ENCODE results near the gene PHF1. TPM values are rescaled to one million over a fixed set of nuclear protein-coding genes. Genes with fewer than 3 reads are reported as not detected.

Gene PHF1
- total RNA-seq, 1 donor from 2014 or later, result 13.2 TPM

DNA sequence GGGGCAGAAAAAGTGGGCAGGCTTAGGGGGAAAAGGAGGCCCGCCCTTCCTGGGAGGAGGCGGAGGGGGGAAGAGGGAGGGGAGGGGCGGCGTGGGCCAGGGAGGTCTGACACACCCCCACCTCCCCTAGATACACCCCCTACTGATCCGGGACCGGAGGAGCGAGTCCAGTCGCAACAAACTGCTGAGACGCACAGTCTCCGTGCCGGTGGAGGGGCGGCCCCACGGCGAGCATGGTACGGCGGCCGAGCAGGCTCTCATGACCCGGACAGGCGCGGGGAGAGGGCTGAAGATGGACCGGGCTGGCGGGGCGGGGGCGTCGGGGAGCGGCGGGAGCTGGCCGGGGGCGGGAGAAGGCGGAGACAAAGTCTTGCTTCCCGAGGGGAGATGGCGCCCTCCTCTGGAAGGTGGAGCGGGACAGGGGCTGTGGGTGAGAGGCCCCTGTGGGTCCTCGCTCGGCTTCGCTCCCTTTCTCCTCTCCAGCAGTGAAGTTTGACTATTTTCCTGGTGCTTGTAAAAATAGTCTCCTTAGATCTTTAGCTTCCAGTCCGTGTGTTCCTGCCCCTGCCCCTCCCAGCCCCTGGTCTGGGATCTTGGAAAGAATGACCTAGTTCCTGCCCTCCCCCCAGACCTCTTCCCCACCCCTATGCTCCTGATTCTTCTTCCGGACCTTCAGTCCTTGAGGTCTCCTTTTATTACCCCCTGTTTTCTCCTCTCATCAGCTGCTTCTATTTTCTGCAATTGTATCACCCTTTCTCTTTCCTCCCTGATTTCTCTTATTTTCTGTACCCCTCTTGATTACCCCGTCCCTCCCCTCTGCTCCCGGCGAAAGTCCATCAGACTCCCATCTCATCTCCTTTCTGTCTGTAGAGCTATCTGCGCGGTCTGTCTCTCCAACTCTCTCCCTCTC is 15.1 kb downstream of the PHF1 start:
- peak overlapping the region; percentile 61 for H3K4me3 ChIP-seq (ENCODE audit: low read depth, low read length)
- H3K27me3 ChIP-seq (ENCODE audit: control insufficient read depth, insufficient read depth, low read length), result no peaks in the 10 kb centered on the region
- H3K36me3 ChIP-seq (ENCODE audit: control insufficient read depth, insufficient read depth, low read length), result no peaks in the 10 kb centered on the region
- no peak for FAIRE-seq
- TF ChIP-seq, protein P1, sequence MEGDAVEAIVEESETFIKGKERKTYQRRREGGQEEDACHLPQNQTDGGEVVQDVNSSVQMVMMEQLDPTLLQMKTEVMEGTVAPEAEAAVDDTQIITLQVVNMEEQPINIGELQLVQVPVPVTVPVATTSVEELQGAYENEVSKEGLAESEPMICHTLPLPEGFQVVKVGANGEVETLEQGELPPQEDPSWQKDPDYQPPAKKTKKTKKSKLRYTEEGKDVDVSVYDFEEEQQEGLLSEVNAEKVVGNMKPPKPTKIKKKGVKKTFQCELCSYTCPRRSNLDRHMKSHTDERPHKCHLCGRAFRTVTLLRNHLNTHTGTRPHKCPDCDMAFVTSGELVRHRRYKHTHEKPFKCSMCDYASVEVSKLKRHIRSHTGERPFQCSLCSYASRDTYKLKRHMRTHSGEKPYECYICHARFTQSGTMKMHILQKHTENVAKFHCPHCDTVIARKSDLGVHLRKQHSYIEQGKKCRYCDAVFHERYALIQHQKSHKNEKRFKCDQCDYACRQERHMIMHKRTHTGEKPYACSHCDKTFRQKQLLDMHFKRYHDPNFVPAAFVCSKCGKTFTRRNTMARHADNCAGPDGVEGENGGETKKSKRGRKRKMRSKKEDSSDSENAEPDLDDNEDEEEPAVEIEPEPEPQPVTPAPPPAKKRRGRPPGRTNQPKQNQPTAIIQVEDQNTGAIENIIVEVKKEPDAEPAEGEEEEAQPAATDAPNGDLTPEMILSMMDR (IDR thresholded peaks at IDR 0.05; ENCODE audit: insufficient read depth, low read length, severe bottlenecking), result peak; percentile 76
- DNase-seq (ENCODE audit: low read depth), result peak; percentile 62

DNA sequence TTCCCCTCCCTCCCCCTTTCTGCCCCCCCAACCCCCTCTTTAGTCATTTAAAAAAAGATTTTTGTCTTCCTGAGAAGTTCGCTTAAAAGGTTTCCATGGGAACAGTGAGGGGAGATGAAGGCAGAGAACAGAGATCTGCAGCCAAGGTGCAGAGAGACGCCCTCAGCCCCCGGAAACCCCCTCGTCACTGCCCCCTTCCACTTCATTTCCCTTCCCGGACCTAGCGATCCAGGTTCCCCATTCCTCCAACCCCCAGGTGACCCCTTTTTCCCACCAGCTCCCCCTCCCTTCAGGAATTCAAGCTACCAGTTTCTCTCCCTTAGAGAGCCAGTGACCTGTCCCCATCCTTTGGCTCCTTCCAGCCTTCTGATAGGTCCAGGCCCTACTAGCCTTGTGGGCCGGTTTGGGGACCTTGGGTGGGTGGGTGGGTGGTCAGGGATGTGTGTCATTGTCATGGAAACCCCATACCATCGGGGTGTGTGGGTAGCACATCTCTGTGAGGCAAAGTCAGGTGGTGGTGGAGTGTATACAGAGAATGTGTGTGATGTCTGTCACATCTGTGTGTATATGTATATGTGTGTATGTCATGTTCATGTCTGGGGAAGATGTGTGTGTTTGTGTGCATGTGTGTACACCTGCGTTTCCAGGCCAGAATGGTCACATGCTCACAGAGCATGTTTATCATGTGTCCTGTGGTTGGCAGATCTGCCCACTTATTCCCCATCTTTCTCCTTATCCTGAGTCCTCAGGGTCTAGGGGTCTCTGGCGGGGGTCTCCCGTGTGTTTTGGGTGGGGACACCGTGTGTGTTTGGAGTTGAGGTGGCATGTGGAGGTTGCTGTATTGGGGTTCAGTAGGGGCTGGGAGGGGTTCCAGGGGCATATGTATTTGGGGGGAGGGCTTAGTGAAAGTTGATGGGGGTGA is 16.0 kb downstream of the PHF1 start:
- TF ChIP-seq, protein P1 (IDR thresholded peaks at IDR 0.05; ENCODE audit: insufficient read depth, low read length, severe bottlenecking), result no peak
- Histone ChIP-seq H3K27me3 (ENCODE audit: control insufficient read depth, insufficient read depth, low read length) (no peaks in the 10 kb centered on the region), H3K36me3 (ENCODE audit: control insufficient read depth, insufficient read depth, low read length) (no peaks in the 10 kb centered on the region), H3K4me3 (ENCODE audit: low read depth, low read length) (peak overlapping the region; percentile 61)
- DNase-seq (ENCODE audit: low read depth) (no peak), FAIRE-seq (no peak)

DNA sequence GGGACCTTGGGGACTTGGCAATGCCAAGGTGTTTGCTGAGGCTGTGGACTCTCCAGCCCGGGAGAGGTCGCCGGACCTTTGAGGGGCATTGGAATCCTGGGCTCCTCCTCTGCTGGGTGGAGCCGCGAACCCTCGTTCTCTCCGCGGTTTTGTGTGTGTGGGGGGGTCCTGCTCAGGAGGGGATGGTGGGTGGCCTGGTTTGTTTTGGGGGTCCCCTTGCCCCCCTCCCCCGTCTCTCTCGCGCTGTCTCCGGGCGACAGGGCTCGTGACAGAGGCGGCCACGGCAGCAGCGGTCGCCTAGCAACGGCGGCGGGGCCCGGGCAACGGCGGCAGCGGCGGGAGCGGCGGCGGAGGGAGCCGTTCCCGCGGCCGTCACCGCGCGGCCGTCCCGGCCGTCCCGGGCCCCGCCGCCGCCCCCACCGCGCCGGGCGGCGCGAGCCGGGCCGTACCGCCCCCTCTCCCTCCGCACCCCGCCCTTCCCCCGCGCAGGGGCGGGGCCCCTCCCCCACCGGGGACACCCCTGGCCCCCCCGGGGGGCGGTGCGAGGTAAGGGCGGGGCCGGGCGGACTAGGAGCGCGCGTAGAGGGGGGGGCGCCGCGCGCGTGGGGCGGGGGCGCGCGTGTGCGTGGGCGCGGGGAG is 16.9 kb downstream of the PHF1 start:
- H3K4me3 ChIP-seq (ENCODE audit: low read depth, low read length), result peak overlapping the region; percentile 45
- no peak for FAIRE-seq
- TF ChIP-seq, protein P1 (IDR thresholded peaks at IDR 0.05; ENCODE audit: insufficient read depth, low read length, severe bottlenecking), result no peak
- H3K36me3 ChIP-seq (ENCODE audit: control insufficient read depth, insufficient read depth, low read length), result no peaks in the 10 kb centered on the region
- DNase-seq (ENCODE audit: low read depth), result no peak
- H3K27me3 ChIP-seq (ENCODE audit: control insufficient read depth, insufficient read depth, low read length), result no peaks in the 10 kb centered on the region

DNA sequence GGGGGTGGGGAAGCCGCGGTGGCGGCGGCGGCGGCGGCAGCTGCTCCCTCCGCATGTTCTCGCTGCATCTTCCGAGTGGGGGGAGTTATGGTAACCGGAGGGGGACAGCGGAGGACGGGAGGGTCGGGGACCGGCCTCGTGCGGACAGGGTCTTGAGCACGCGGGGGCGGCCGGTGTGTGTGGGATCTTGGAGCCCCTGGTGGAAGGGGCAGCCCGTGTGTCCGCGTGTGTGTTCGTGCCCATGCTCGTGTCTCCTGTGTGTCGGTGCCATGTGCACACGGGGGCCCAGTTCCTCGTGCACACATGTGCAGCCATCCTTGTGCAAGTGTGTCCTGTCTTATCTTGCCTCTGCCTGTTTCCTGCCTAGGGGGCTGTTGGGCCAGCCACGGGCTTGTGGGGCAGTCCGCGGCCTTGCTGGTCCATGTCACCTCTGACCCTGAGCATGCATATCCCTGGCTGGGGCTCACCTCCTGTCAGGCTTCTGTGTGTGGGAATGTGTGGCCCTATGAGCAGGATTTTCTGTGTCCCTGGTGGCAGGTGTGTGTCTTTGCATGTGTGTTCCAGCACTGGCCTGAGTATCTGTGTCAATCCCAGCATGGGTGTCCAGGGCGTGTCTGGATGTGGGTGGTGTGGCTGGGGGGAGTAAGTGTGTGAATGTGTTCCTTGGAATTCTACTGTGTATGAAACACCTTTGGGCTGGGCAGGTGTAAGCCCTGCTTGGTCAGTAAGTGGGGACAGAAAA is 17.6 kb downstream of the PHF1 start:
- Histone ChIP-seq H3K27me3 (ENCODE audit: control insufficient read depth, insufficient read depth, low read length) (no peaks in the 10 kb centered on the region), H3K36me3 (ENCODE audit: control insufficient read depth, insufficient read depth, low read length) (no peaks in the 10 kb centered on the region), H3K4me3 (ENCODE audit: low read depth, low read length) (peak overlapping the region; percentile 45)
- DNase-seq (ENCODE audit: low read depth) (peak; percentile 61), FAIRE-seq (no peak)
- TF ChIP-seq, protein P1 (IDR thresholded peaks at IDR 0.05; ENCODE audit: insufficient read depth, low read length, severe bottlenecking), result peak; percentile 52
